ENCODE measurements around the gene ZFP64. TPM values are rescaled to one million over a fixed set of nuclear protein-coding genes. Genes with fewer than 3 reads are reported as not detected.

Gene ZFP64
- total RNA-seq, 1 experiment from 2014 or later, result 16.0 TPM

- H3K4me2 ChIP-seq (ENCODE audit: low read length), result no peak overlapping the region
- 0 out of 2 replicates have a peak, but pooled peaks cover 3% of the 10 kb centered on the region for H3K27me3 ChIP-seq (ENCODE audit: insufficient read depth, low read length)
These were observed 42.9 kb upstream of the ZFP64 start for GRCh38 chr20:52234302-52235045.

GRCh38 chr20:52231230-52231746, 39.7 kb upstream of the ZFP64 start:
- H3K4me2 ChIP-seq (ENCODE audit: low read length), result no peak overlapping the region
- H3K4me3 ChIP-seq (replicated peaks in 1 of 2; ENCODE audit: low read depth in 1 of 2, low read length in 2 of 2), result no peak overlapping the region
- BruUV-seq (replicated peaks), result no TSS peak
- RAD21 ChIA-PET (ENCODE audit: low non-redundant PET in 1 of 2, low total read pairs in 2 of 2, uncharacterized antibody in 2 of 2, unreplicated experiment in 2 of 2), result no interaction called here
- H3K9me3 ChIP-seq (ENCODE audit: control insufficient read depth in 1 of 2, insufficient read depth in 1 of 2, low read depth in 1 of 2, low read length in 2 of 2), result no peaks in the 10 kb centered on the region
- ATAC-seq (no peak), DNase-seq (ENCODE audit: low read depth, low spot score) (no peak)
- H3K9ac ChIP-seq (ENCODE audit: low read length), result no peak overlapping the region
- H2AFZ ChIP-seq (ENCODE audit: low read depth, low read length, poor library complexity, severe bottlenecking), result no peak overlapping the region
- CTCF ChIA-PET, result no interaction called here
- H3K9me2 ChIP-seq (ENCODE audit: insufficient read depth), result no peaks in the 10 kb centered on the region
- no peaks in the 10 kb centered on the region for H3K79me2 ChIP-seq (ENCODE audit: insufficient read depth, low read length)
- H4K20me1 ChIP-seq (ENCODE audit: insufficient read depth), result no peaks in the 10 kb centered on the region
- intact Hi-C loops (cut with micrococcal nuclease), result loop anchor here (5.0 kb wide), 1 partner anchor 104 kb away; no protein-coding TSS in a partner anchor
- no peaks in the 10 kb centered on the region for H3K36me3 ChIP-seq (ENCODE audit: control insufficient read depth in 1 of 2, insufficient read depth in 2 of 2, low read length in 2 of 2)
- POLR2A ChIA-PET, result no interaction called here
- H3K4me1 ChIP-seq (ENCODE audit: control insufficient read depth in 1 of 2, insufficient read depth in 2 of 2, low read length in 2 of 2), result no peaks in the 10 kb centered on the region
- no peak overlapping the region for H3K27ac ChIP-seq (ENCODE audit: low read depth, low read length)
- no peaks in the 10 kb centered on the region for H3K27me3 ChIP-seq (ENCODE audit: insufficient read depth, low read length)
- TF ChIP-seq ATF3 (IDR thresholded peaks at IDR 0.05) (no peak), ZNF274 (IDR thresholded peaks at IDR 0.05; ENCODE audit: low read depth, low read length) (no peak), FOSL1 (IDR thresholded peaks at IDR 0.05; ENCODE audit: low read depth) (no peak), ZBTB33 (IDR thresholded peaks at IDR 0.05; ENCODE audit: extremely low read depth, insufficient replicate concordance, low read length) (no peak), SIN3A (IDR thresholded peaks at IDR 0.05; ENCODE audit: low read depth) (no peak), REST (IDR thresholded peaks at IDR 0.05; ENCODE audit: low read depth) (no peak), EZH2phosphoT487 (IDR thresholded peaks at IDR 0.05; ENCODE audit: borderline replicate concordance) (no peak), SRF (IDR thresholded peaks at IDR 0.05; ENCODE audit: low read depth) (no peak), TCF7L2 (IDR thresholded peaks at IDR 0.05; ENCODE audit: borderline replicate concordance, extremely low read depth, insufficient read depth, insufficient read length) (no peak), POLR2AphosphoS5 (IDR thresholded peaks at IDR 0.05; ENCODE audit: low read depth, low read length) (no peak), EZH2 (IDR thresholded peaks at IDR 0.05) (no peak)

More at GRCh38 chr20:52234302-52235045, 42.9 kb upstream of the ZFP64 start:
- Histone ChIP-seq H4K20me1 (ENCODE audit: insufficient read depth) (no peaks in the 10 kb centered on the region), H3K9me3 (ENCODE audit: control insufficient read depth in 1 of 2, insufficient read depth in 1 of 2, low read depth in 1 of 2, low read length in 2 of 2) (no peaks in the 10 kb centered on the region), H3K79me2 (ENCODE audit: insufficient read depth, low read length) (no peaks in the 10 kb centered on the region), H3K36me3 (ENCODE audit: control insufficient read depth in 1 of 2, insufficient read depth in 2 of 2, low read length in 2 of 2) (no peaks in the 10 kb centered on the region), H3K9me2 (ENCODE audit: insufficient read depth) (no peaks in the 10 kb centered on the region), H2AFZ (ENCODE audit: low read depth, low read length, poor library complexity, severe bottlenecking) (no peak overlapping the region), H3K4me3 (replicated peaks in 1 of 2; ENCODE audit: low read depth in 1 of 2, low read length in 2 of 2) (no peak overlapping the region), H3K27ac (ENCODE audit: low read depth, low read length) (no peak overlapping the region), H3K9ac (ENCODE audit: low read length) (no peak overlapping the region), H3K4me1 (ENCODE audit: control insufficient read depth in 1 of 2, insufficient read depth in 2 of 2, low read length in 2 of 2) (no peaks in the 10 kb centered on the region)
- intact Hi-C loops (cut with micrococcal nuclease), result loop anchor here (5.0 kb wide), 1 partner anchor 107 kb away; no protein-coding TSS in a partner anchor
- CTCF ChIA-PET, result no interaction called here
- RAD21 ChIA-PET (ENCODE audit: low non-redundant PET in 1 of 2, low total read pairs in 2 of 2, uncharacterized antibody in 2 of 2, unreplicated experiment in 2 of 2), result no interaction called here
- TF ChIP-seq SRF (IDR thresholded peaks at IDR 0.05; ENCODE audit: low read depth) (no peak), FOSL1 (IDR thresholded peaks at IDR 0.05; ENCODE audit: low read depth) (no peak), SP1 (IDR thresholded peaks at IDR 0.05; ENCODE audit: low read depth) (no peak), TCF7L2 (IDR thresholded peaks at IDR 0.05; ENCODE audit: borderline replicate concordance, extremely low read depth, insufficient read depth, insufficient read length) (no peak)
- POLR2A ChIA-PET, result no interaction called here
- BruUV-seq (replicated peaks), result no TSS peak
- no peak for ATAC-seq
- DNase-seq (ENCODE audit: low read depth, low spot score), result no peak

Data from HCT116 (cell line).